ENCODE results near the gene ZNF354B. TPM values are rescaled to one million over a fixed set of nuclear protein-coding genes. Genes with fewer than 3 reads are reported as not detected.

The ZNF354B gene
- 10.3 and 12.5 TPM in 2 replicates for total RNA-seq

- TF ChIP-seq, protein P1, sequence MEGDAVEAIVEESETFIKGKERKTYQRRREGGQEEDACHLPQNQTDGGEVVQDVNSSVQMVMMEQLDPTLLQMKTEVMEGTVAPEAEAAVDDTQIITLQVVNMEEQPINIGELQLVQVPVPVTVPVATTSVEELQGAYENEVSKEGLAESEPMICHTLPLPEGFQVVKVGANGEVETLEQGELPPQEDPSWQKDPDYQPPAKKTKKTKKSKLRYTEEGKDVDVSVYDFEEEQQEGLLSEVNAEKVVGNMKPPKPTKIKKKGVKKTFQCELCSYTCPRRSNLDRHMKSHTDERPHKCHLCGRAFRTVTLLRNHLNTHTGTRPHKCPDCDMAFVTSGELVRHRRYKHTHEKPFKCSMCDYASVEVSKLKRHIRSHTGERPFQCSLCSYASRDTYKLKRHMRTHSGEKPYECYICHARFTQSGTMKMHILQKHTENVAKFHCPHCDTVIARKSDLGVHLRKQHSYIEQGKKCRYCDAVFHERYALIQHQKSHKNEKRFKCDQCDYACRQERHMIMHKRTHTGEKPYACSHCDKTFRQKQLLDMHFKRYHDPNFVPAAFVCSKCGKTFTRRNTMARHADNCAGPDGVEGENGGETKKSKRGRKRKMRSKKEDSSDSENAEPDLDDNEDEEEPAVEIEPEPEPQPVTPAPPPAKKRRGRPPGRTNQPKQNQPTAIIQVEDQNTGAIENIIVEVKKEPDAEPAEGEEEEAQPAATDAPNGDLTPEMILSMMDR (IDR thresholded peaks at IDR 0.05; ENCODE audit: insufficient read depth, low read depth, low read length) = peak; percentile 23
- peak; percentile 96 for DNase-seq (ENCODE audit: low read depth)
- peak within 1 kb of the TSS; percentile 67 for H3K4me3 ChIP-seq (ENCODE audit: low read depth, low read length)
Measured at GRCh38 chr5:178859625-178860521, at the start of gene ZNF354B. TSS of gene ZNF354B (plus strand) at chr5:178859953. CDS start at chr5:178861048, 1,095 bp downstream.

- TF ChIP-seq, protein P1 (IDR thresholded peaks at IDR 0.05; ENCODE audit: insufficient read depth, low read depth, low read length) = no peak
- H3K4me3 ChIP-seq (ENCODE audit: low read depth, low read length) = no peak overlapping the region
- DNase-seq (ENCODE audit: low read depth) = no peak
Measured at GRCh38 chr5:178817506-178817905, 42.2 kb upstream of the ZNF354B start.

DNA sequence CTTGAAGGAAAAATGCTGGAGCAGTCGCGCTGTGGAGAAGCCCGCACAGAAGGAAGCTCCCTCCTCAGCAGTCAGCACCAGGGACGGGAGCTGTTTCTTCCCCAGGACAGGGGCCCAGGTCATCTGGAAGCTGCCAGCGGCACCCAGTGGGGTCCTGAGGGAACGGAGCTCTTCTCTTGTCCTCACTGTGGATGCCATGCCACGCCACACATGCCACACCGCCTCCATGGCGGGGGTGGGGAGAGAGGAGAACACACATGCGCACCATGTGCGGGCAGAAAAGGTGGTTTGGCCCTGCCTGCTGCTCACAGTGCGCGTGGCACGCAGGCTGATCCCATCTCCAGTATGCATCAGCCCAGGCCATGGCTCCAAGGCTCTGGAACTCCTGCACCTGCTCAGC is 41.7 kb upstream of the ZNF354B start:
- TF ChIP-seq, protein P1 (IDR thresholded peaks at IDR 0.05; ENCODE audit: insufficient read depth, low read depth, low read length) = no peak
- no peak for DNase-seq (ENCODE audit: low read depth)
- no peak overlapping the region for H3K4me3 ChIP-seq (ENCODE audit: low read depth, low read length)

- TF ChIP-seq, protein P1 (IDR thresholded peaks at IDR 0.05; ENCODE audit: insufficient read depth, low read depth, low read length) = no peak
- H3K4me3 ChIP-seq (ENCODE audit: low read depth, low read length) = no peak overlapping the region
Measured at GRCh38 chr5:178820001-178820400, 39.8 kb upstream of the ZNF354B start.

DNA sequence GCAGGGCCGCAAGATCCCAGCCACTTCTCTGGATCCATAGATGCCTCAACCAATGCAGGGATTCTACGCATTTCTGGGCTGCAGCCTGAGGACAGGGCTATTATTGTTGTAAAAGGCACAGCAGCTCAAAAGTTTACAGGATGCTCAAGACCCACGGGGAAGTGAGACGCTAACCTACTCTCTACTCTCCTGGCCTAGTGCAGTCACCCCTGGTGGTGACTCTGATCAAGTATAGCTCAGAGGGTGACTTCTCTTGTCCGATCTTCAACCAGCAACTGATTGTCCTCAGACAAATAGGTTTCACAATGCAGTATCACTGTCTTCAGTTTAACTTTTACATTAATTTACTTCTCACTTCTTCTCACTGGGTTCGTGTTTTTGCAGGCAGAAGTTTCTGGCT is 34.3 kb upstream of the ZNF354B start:
- H3K4me3 ChIP-seq (ENCODE audit: low read depth, low read length) = no peak overlapping the region
- no peak for DNase-seq (ENCODE audit: low read depth)
- TF ChIP-seq, protein P1 (IDR thresholded peaks at IDR 0.05; ENCODE audit: insufficient read depth, low read depth, low read length) = no peak

More at GRCh38 chr5:178820001-178820400, 39.8 kb upstream of the ZNF354B start:
- no peak for DNase-seq (ENCODE audit: low read depth)

DNA sequence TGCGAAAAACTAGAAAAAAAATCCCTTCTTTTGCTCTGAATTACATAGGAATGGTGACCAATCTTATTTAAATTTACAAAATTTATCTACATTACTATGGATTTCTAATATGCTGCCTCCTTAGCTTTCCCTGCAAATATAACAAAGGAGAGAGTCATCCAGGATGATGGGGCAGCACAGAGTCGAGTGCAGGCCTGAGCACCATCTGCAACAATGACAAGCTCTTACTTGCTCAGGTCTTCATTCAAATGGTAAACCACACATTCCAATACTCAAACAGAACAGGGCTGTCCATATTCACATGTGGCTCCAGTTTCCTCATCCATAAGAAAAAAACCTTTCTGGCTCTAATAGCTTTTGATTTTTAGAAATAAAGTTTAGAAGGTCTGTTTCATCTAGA is 33.5 kb upstream of the ZNF354B start:
- TF ChIP-seq, protein P1 (IDR thresholded peaks at IDR 0.05; ENCODE audit: insufficient read depth, low read depth, low read length) = no peak
- DNase-seq (ENCODE audit: low read depth) = no peak
- no peak overlapping the region for H3K4me3 ChIP-seq (ENCODE audit: low read depth, low read length)
